Neuronal stem cell (in vitro differentiated cells): ENCODE results near the gene ABHD16B. TPM values are rescaled to one million over a fixed set of nuclear protein-coding genes. Genes with fewer than 3 reads are reported as not detected.

Source experiments
- small RNA-seq: library from polyadenylated mRNA; stranded (forward); fragments of <200 nt; extraction: miRNeasy Mini kit (QIAGEN cat#:217004); gene quantifications from one replicate; pipeline ENCODE3, GENCODE V24; 2013; ENCODE audit not compliant: insufficient read depth

ABHD16B gene

Small RNAs within 50 kb of the gene (small RNA-seq; reads per million reads assigned to genes)
- not detected for gene RNU1-134P
